Uterus (tissue), 4 donors: ENCODE data around the gene MOBP. TPM values are rescaled to one million over a fixed set of nuclear protein-coding genes. Genes with fewer than 3 reads are reported as not detected.
"Not testable (repeated sequence)": the region's sequence is repeated elsewhere in the genome, so short reads cannot be mapped to it uniquely, and the experiment has no call there.

Source experiments
- DNase-seq, 2 donors: peaks; one replicate each; pipeline ENCODE4 v3.0.0-alpha.2; 2019 to 2020
- H3K27ac ChIP-seq, 2 donors: fragments of 200-600 bp; sonication (generic); 1 replicate in 1 of 2; 2 replicates in 1 of 2; pipeline ENCODE4 v1.5.1; 2016 to 2018
- H3K27me3 ChIP-seq, 2 donors: fragments of 200-600 bp; sonication (generic); one replicate each; pipeline ENCODE4 v1.5.1; 2018 to 2019; ENCODE audit warnings: control low read depth in 1 of 2
- H3K36me3 ChIP-seq, 2 donors: fragments of 200-600 bp; sonication (generic); one replicate each; pipeline ENCODE4 v1.5.1; 2019; ENCODE audit warnings: control low read depth in 1 of 2
- H3K4me1 ChIP-seq, 2 donors: fragments of 200-600 bp; sonication (generic); one replicate each; pipeline ENCODE4 v1.5.1; 2018 to 2019; ENCODE audit warnings: control low read depth in 1 of 2
- H3K4me3 ChIP-seq, 2 donors: fragments of 200-600 bp; sonication (generic); 1 replicate in 1 of 2; 2 replicates in 1 of 2; pipeline ENCODE4 v1.5.1; 2018 to 2019; ENCODE audit warnings: mild to moderate bottlenecking in 1 of 2
- H3K9me3 ChIP-seq, 2 donors: fragments of 200-600 bp; sonication (generic); one replicate each; pipeline ENCODE4 v1.5.1; 2019; ENCODE audit warnings: control low read depth in 1 of 2
- CTCF ChIP-seq, 4 experiments: fragments of 200-600 bp in 2 of 4; fragments of 450-650 bp in 2 of 4; sonication (generic) in 2 of 4; IDR thresholded peaks; one replicate each; pipeline ENCODE4 v1.5.1; 2016 to 2019; ENCODE audit warnings: antibody characterized with exemption in 4 of 4, mild to moderate bottlenecking in 2 of 4, moderate library complexity in 1 of 4
- POLR2A ChIP-seq, 2 donors: fragments of 450-650 bp; IDR thresholded peaks; one replicate each; pipeline ENCODE4 v1.6.1; 2016; ENCODE audit warnings: antibody characterized with exemption in 2 of 2, mild to moderate bottlenecking in 1 of 2, moderate library complexity in 1 of 2
- intact Hi-C: fragments of 100-400 bp; cut with DNase I; formaldehyde crosslinking; loops from one replicate; pipeline ENCODE4 v1.15.1; 2023; ENCODE audit warnings: low total_unique reads
- total RNA-seq, 4 donors: library from RNA; depleted of rRNA in 3 of 4; stranded (reverse); fragments of >200 nt in 3 of 4; gene quantifications; one replicate each; pipeline versions ENCODE4 v1.1.0 to v1.2.4, GENCODE V29; 2014 to 2023
- donor health status: DM: yes; HTN: yes; CAD: no.

MOBP gene
- total RNA-seq, result under 1 TPM in 1 of 4 donors, not detected in 3; 0.43 TPM

- H3K4me3 ChIP-seq, result no peak within 1 kb of the TSS
- H3K27ac ChIP-seq, result peak within 1 kb of the TSS; percentile 55 to 59
- intact Hi-C loops, result no loop called here
- no peaks in the 10 kb centered on the region for H3K27me3 ChIP-seq
- TF ChIP-seq CTCF (IDR thresholded peaks at IDR 0.05), result no peak
- TF ChIP-seq POLR2A (IDR thresholded peaks at IDR 0.05), result no peak
- no peak for DNase-seq
- no peaks in the 10 kb centered on the region for H3K9me3 ChIP-seq
- no peaks in the 10 kb centered on the region for H3K4me1 ChIP-seq
- H3K36me3 ChIP-seq, result no peaks in the 10 kb centered on the region
Observed at GRCh38 chr3:39467394-39468107, at the start of gene MOBP. Gene MOBP, plus strand, starts transcription at chr3:39467680. Its CDS starts 34,390 bp downstream, at chr3:39502070.

GRCh38 chr3:39418556-39419225, 48.8 kb upstream of the MOBP start:
- DNase-seq, H3K27me3 ChIP-seq, H3K4me3 ChIP-seq, H3K36me3 ChIP-seq, intact Hi-C loops, H3K27ac ChIP-seq, H3K4me1 ChIP-seq, H3K9me3 ChIP-seq: not testable (repeated sequence)

DNA sequence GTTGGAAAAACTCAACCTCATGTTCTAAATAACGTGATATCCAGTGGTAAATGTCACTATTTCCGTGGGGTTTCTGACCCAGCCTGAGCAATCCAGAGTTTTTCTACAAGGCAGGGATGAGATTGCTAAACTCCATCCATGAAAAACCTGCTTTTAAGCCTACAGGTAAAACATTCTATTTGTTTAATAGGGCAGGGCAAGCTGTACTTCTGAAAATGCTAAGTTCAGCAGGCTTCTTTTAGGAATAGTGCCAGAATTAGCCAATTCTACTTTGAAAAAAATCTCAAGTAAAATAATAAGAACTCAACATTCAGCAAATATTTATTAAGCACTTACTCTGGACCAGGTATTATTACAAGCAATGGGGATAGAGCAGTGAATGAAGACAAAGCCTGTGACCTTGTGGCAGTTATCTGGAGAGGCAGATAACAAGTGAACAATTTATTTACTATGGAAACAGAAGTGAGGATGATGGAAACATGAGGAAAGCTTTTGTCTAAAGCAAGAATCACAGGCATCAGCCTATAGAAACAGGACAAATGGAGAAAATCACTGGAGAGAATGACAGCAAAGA, 47.7 kb upstream of the MOBP start:
- H3K27me3 ChIP-seq, result no peaks in the 10 kb centered on the region
- H3K27ac ChIP-seq, result no peak overlapping the region
- no peaks in the 10 kb centered on the region for H3K36me3 ChIP-seq
- H3K4me3 ChIP-seq, result no peak overlapping the region
- intact Hi-C loops, result no loop called here
- H3K4me1 ChIP-seq, result no peaks in the 10 kb centered on the region
- DNase-seq, result no peak
- H3K9me3 ChIP-seq, result no peaks in the 10 kb centered on the region
- TF ChIP-seq CTCF (IDR thresholded peaks at IDR 0.05), result no peak

- intact Hi-C loops, result no loop called here
- TF ChIP-seq CTCF (IDR thresholded peaks at IDR 0.05) (no peak), POLR2A (IDR thresholded peaks at IDR 0.05) (no peak)
- Histone ChIP-seq H3K36me3 (no peaks in the 10 kb centered on the region), H3K4me1 (no peaks in the 10 kb centered on the region), H3K27ac (no peak overlapping the region), H3K4me3 (no peak overlapping the region), H3K9me3 (no peaks in the 10 kb centered on the region), H3K27me3 (no peaks in the 10 kb centered on the region)
- DNase-seq, result no peak
Observed at GRCh38 chr3:39420543-39420942, 46.9 kb upstream of the MOBP start.

DNA sequence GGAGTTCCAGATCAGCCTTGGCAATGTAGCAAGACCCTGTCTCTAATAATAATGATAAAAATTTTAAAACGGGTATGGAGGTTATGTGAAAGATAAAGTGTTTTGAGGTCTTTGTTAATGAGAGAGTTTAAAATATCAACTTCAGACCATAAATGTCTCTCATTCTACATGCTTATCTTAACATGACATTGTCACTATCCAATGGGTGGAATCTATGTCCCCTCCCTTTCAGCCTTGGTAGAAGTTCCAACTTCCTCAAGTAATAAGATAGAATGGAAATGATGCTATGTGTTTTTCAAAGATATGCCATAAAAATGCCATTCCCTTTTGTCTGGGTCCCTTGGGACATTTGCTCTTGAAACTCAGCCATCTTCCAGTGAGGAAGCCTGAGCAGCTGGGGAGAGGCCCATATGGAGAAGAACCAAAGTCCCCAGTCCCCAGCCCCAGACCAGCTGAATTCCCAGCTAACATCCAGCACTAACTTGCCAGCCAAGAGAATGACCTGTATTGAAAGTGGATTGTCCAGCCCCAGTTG, 44.0 kb upstream of the MOBP start:
- TF ChIP-seq POLR2A (IDR thresholded peaks at IDR 0.05) (no peak), CTCF (IDR thresholded peaks at IDR 0.05) (no peak)

More for the DNA sequence above, 44.0 kb upstream of the MOBP start:
- no peaks in the 10 kb centered on the region for H3K27me3 ChIP-seq
- H3K27ac ChIP-seq, result no peak overlapping the region
- no peaks in the 10 kb centered on the region for H3K36me3 ChIP-seq
- H3K4me1 ChIP-seq, result no peaks in the 10 kb centered on the region
- H3K4me3 ChIP-seq, result no peak overlapping the region
- intact Hi-C loops, result no loop called here
- no peak for DNase-seq
- H3K9me3 ChIP-seq, result no peaks in the 10 kb centered on the region
